HG03439 (cell line): ENCODE data around the gene MCTP1.

Source experiments
- ATAC-seq: cut with Tn5 transposase; IDR thresholded peaks from one replicate; pipeline ENCODE4 v1.9.1; 2021; ENCODE audit warnings: mild to moderate bottlenecking, moderate library complexity; ENCODE audit not compliant: unreplicated experiment

Gene MCTP1

DNA sequence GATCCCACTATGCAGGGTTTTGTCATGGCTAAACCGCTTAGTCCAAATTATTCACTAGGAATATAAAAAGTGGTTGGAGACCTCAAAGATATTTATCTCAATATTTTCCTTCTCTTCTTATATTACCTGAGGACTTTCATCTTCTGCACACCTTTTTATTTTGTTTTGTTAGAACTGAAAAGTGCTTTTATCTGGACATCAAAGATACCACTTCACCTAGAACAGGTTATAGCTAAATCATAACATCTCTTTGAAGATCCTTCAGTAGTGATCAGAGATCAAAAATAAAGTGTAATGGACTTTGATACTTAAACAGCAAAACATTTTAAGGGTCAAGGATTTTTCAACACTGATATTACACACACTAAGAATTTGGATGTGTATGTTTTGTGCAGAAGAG lies 160.2 kb downstream of the MCTP1 start:
- ATAC-seq = no peak

DNA sequence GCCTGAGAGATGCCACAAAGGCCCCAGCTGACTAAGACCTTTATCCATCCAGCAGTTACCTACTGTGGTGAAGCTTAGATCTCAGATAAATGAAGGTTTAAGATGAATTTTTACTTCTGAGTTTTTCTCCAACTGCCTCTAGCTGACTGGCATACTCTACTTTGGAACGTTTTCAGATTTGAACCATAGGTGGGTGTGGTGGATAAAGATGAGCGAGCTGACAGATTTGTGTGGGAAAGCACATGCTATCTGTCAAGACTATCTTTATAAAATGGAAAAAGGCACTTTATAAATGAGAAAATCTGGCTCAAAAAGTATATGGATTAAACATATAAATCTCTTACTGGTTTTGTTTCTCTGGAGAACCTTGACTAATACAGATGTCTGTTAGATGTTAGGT lies 160.8 kb downstream of the MCTP1 start:
- ATAC-seq = no peak

DNA sequence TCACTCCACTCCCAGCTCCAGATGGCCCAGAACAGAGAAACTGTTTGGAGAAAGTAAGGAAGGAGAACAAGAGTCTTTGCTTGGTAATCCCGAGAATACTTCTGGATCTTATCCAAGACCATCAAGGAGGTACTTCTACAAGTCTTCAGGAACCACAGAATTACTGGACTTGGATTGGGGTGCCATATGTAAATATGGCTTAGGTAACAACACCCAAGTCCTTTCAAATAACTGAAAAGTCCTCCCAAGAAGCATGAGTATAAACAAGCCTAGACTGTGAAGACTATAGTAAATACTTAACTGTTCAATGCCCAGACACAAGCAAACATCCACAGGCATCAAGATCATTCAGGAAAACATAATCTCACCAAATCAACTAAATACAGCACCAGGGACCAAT lies 170.0 kb downstream of the MCTP1 start:
- ATAC-seq = no peak

DNA sequence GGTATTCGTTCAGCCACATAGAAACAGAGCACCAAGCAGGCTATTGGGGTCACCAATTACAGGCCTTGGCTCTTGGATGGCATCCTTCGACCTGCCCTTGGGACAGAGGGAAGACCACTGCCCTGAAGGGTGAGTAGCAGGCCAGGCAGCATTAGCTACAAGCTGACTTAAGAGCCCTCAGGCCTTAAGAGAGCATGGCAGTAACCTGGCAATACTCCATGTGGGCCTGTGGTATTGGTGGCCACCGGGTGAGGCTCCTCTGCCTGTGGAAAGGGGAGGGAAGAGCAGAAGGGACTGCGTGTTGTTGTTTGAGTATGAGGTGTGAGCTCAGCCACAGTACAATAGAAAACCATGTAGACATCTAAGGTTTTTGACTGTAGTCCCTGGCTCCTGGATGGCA lies 170.6 kb downstream of the MCTP1 start:
- no peak for ATAC-seq

DNA sequence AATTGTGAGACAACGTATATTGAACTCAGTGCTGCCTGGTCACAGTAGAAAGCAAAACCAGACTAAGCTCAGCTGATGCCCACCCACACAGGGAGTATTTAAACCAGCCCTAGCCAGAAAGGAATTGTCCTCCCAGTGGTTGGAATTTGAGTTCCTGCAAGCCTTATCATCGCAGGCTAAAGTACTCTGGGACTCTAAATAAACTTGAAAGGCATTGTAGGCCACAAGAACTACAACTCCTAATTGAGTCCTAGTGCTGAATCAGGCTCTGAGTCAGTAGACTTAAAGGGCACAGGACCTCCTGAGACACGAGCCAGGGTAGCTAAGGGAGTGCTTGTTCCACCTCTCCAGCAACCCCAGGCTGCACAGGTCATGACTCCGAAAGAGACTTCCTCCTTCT lies 171.4 kb downstream of the MCTP1 start:
- ATAC-seq = no peak

DNA sequence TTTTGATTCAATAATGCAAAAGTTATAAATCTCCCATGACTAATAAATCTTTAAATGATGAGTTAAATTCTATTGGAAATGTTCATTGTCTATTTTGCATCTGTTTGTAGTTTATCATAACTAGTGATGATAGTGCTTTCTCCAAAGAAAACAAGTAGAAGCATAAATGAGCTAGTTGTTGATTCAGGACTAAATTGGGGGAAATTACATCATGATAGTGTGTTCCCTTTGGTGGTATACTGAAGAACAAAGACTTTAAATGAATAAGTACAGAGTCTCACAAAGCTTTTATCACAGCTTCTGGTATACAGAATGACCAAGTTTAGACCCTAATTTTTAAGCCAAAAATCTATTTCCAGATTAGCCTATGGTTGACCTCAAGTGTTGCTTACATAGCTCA lies 173.8 kb downstream of the MCTP1 start:
- ATAC-seq = no peak

DNA sequence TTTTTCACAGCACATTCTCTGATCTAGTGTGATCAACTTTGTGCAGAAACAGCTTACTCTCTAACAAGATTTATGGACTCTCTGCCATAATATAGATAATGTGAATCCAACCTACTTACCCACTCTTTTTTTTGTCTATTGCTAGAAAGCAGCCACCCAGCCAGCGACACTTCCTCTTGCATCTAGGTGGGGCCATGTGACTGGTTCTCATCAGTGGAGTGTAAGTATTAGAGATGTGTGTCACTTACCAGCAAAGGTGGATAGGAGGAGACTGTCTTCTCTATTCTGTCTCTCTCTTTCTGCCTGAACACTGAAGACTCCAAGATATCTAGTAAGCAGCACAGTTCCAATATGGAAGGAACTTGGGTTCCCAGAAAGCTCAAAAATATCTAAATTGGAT lies 174.8 kb downstream of the MCTP1 start:
- ATAC-seq = no peak

DNA sequence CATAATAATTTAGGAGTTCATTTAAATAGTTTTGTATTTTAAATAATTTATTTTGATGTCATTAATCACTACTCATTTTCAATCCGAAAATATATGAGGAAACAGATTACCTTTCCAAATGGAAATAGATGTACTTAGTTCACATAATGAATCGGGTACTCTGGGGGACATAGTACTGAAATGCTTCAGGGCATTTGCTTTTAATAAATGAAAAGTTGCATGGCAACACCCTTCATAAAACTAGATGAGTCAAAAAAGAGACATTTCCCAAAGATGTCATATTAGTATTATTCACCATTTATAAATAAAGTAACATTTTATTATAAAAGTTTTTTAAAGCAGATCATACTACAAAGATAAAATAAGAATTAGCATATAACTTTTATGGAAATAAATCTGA lies 177.8 kb downstream of the MCTP1 start:
- no peak for ATAC-seq

DNA sequence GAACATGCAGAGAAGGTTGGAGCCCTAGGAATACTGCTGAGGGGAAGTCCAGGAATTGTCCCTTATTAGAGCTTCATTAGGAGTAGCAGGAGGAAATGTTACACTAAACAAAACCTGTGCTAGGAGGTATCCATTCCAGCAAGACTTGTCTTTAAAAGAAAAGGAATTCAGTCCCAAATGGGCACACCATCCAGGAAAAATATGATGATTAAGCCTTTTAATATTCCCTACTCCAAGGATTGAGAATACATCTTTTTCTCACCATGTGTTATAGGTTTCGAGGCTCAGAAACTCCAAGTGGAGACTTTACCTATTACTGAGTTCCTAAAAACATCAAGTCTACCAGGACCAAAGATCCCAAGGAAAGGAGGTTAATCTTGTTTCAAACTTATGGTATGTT lies 179.3 kb downstream of the MCTP1 start:
- no peak for ATAC-seq

DNA sequence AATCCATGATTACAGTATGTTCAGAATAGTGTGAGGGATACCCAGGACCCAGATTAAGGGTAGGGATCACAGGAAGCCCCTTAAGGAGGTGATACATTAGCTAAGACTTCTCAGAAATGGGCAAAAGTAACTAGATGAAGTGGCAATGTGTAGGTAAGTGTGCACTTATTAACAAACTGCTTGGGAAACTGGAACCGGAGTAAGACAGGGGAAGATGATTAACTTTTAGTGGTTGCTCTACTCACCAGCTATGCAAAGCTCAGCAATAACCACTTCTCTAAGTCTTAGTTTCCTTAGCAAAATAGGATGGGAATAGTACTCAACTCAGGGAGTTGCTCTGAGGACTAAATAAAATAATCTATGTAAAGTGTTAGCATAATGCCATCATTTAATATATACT lies 182.2 kb downstream of the MCTP1 start:
- no peak for ATAC-seq

DNA sequence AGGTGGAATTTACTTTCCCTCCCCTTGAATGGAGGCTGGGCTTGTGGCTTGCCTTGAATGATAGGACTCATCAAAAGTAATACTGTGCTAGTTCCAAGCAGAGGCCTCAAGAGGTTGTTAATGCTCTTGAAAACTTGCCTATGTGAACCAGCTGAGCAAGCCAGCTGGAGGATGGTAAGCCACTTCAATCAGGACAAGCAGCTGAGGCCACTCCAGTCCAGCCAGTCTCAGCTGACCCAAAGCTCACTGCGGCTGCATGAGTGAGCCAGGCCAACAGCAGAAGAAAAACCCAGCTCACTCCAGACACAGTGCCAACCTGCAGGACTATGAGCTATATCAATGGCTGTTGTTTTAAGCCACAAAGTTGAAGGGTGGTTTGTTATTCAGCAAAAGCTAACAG lies 182.8 kb downstream of the MCTP1 start:
- no peak for ATAC-seq

DNA sequence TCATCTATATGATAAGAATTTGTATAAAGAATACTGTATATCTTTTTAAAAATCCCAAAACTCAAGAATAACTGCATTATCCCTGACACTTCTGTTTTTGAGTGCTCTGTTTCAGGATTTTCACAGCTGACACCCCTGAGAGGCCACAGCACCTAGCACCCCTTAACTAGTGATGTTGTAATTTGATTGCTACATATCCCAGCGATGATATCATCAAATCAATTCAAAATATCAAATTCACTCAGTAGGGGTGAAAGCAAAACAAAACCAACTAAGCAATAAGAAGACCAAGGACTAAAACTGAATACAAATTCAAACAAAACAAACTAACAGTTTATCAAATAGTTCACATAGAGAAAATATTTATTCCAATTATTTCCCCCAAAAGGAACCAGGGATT lies 184.3 kb downstream of the MCTP1 start:
- ATAC-seq = no peak

DNA sequence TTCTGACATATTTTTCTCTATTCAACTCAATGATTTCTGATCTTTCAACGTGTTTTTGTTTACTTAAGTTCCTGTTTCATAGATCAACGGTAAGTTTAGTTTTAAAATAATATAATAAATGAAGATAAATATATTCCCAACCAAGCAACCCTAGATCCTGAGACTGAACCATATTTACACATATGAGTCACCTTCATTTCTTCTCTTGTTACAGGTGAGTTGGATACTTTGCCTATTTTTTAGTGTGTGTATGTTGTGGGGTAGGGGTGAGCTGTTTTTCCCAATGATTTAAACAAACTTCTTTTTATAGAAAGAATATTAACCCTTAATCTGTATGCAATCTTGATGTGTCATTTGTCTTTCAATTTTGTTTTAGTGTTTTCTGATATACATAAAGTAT lies 186.9 kb downstream of the MCTP1 start:
- no peak for ATAC-seq

DNA sequence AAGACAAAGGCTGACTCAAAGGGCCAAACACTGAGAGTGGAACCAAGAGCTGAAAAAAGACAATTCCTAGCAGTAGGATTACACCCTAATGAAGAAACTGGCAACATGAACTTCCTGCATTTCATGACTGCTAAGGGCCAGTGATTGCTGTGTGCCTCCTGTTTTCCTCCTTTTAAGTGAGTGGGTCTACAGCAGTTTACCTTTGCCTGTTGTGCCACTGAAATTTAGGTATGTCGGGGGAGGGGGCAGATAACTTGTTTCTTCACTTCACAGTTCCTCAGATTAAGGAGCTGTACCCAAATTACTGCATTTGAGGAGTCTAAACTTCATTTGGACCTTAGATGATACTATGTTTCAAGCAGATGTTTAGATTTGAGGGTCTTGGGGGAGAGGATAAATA lies 191.7 kb downstream of the MCTP1 start:
- ATAC-seq = no peak

DNA sequence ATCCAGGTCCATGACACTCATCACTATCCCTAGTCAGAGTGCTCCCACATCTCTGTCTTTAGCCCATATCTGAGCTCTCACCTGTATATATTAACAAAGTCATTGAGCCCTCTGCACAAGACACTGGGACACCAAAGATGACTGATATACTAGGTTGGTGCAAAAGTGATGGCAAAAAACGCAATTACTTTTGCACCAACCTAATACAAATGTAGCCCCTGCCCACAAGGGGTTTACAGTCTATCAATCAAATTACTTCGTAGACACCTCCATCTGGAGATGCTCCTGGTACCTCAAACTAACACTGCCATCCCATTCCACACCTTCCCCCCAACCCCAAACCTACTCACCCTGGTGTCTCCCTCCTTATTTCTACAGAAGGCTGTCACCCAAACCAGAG lies 194.1 kb downstream of the MCTP1 start:
- no peak for ATAC-seq

DNA sequence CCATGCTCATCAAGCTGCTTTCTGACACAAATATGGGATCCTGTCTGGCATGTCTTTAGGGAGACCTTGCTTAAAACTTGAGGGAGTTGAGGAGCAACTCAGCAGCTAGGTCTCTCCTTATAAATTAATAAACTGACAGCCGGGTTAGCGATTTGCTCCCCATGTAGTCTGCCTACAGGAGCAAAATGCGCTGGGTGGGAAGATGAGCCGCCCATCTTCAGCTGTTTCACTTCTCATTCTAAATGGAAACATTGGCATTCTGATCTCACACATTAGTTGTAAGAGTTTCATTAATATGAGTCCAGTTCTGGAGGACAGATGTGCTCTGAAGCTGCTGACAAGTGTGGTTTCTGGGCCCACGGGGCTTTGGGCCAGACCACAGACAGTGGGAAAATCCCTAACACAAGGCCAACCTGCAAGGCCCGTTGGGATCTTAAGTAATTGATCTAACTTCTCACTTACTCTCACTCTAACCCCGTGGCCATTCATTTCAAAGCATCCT lies 197.0 kb downstream of the MCTP1 start:
- ATAC-seq = peak; percentile 86

DNA sequence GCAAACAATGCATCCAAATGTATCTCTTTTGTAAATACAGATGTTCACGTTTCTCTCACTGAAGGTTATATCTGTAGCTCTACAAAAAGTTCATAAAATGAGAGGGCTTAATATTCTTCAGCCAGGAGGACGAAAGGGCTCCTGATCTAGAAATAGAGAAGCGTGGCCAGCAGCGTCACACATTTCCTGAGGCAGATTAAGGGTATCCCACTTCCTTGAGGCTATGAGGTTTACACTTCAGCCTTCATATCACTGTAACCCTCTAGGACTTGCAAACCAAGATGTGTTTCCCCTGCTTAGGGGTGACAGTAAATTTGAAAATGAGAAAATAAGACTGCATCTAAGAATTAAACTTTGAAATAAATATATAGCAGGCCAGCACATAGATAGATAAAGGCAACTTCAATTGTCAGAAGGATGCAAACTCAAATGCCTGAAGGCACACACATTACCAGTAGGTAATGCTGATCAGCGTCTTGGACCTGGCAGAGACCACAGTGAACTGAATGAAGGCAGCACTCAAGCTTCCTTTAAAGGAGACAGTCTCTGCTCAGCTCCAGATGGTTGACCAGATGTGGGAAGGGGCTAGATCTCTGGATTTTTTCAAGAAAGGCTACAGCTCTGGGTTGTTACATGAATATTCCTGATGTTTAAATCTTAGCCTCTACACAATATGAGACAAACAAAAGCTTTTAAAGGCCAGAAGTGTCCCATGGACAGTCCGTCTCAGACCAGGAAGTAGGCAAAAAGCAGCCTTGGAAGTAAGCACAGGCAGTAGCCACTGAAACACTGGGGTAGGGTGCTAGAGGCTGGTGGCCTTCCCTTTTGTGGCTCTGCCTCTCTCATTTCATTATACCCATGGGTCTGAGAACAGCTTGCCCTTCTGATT lies 197.7 kb downstream of the MCTP1 start:
- peak; percentile 34 for ATAC-seq

DNA sequence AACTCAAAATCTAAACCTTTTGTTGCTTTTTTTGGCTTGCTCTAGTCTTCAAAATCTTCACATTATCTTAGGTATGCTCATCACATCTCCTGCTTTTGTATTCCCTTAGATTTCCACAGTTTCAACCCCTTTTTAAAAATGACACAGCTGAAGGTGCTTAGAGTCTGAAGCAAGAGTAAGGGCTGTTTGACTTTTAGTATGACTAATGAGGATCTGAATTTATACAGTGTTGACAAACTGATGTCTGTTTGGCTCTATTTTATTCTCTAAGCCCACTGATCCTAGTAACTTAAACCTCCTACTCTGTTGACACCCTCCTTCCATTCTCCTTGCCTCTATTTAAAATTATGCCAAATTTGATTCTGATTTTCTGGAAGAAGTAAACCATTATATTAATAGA lies 200.1 kb downstream of the MCTP1 start:
- ATAC-seq = no peak

DNA sequence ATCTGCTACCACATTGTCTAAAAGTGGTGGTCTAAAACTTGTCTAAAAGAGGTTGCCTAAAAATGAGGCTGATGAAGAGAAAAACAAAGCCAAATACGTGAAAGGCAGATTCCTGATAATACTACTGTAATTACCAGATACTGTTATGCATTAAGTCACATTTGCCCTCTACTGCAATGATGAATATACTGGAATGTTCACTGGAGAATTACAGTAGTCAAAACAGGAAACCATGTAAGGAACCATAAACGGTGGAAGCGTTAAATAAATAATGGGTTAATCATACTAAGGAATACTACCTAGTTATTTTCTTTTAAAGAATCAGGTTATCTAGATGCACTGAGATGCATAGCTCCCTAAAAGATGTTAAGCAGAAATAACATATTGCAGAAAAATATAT lies 201.3 kb downstream of the MCTP1 start:
- ATAC-seq = no peak

DNA sequence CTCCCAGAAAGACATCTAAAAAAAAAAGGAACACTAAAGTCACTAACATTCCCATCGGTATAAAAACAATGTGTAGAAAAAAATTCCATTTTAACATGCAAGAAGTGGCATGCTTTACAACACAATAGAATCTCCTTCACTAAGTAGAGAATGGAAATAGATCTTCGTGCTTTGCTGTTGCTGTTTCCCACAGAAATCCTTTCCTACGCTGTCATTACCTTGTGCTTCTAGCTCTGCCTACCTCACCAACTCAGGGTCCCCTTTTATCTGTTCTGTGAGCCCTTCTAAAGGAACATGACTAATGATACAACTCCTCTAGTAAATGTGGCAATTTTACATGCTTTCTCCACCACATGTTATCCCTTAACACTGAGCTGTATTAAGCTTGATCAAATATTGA lies 202.9 kb downstream of the MCTP1 start:
- ATAC-seq = no peak

DNA sequence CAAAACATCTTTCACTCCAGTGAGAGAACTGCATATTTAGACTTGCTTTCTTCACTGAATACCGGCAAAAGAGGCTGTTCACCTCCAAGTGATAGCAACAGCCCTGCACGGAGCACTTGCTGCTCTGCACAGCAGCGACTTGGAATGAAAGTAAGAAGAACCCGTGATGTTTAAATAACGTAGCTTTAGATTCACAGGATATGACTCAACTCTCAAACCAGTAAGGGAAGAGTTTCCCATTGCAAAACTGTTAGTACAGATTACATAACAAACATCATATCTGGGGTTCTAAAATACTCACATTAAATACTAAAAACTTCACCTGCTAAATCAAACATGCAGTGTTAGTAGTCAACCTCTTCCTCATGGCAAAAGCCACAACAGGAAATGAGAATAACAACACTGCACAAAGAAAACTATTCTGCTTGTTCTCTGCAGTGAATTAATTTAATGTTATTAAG lies 203.4 kb downstream of the MCTP1 start:
- ATAC-seq = peak; percentile 92

DNA sequence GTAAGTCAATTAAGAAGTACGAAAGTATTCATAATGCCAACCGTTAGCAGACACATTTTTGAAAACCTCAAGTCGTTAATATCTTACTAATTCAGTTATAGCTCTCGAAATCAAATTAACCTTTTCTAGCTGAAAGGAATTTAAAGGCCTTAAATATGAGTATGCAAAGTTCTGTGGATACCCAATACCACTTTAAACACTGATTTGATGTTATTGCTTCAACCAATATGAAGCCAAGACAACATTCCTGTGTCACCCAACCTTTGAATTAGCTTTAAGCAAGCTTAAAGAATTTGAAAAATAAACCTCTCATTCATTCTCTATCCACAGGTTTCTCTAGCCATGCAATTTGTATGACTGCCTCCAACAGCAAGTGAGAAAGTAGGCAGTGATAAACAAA lies 204.5 kb downstream of the MCTP1 start:
- no peak for ATAC-seq

DNA sequence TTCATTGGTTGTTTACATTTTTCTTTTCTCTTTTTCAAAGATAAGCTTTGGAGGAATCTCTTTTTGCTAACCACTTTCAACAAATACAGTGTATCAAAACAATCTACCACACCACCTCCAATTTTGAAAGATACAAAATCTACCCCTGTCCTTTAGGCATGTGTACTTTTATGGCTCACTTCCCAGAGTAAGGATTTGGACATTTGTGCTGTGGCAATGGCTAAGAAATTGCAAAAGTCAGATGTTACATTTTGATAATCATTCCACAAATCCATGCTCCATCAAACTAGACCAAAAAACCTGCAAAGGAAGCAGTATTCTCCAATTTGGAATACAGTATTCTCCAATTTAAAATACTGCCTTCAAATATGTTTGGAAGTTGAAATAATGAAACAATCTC lies 204.9 kb downstream of the MCTP1 start:
- ATAC-seq = no peak
